GM15510 (cell line): ENCODE results near the gene TTLL8.

Source experiments
- POLR2A ChIP-seq: IDR thresholded peaks from 3 replicates; pipeline ENCODE4 v1.6.1; 2011; ENCODE audit warnings: borderline replicate concordance; ENCODE audit not compliant: insufficient read length; ENCODE audit errors: extremely low read depth

The TTLL8 gene

DNA sequence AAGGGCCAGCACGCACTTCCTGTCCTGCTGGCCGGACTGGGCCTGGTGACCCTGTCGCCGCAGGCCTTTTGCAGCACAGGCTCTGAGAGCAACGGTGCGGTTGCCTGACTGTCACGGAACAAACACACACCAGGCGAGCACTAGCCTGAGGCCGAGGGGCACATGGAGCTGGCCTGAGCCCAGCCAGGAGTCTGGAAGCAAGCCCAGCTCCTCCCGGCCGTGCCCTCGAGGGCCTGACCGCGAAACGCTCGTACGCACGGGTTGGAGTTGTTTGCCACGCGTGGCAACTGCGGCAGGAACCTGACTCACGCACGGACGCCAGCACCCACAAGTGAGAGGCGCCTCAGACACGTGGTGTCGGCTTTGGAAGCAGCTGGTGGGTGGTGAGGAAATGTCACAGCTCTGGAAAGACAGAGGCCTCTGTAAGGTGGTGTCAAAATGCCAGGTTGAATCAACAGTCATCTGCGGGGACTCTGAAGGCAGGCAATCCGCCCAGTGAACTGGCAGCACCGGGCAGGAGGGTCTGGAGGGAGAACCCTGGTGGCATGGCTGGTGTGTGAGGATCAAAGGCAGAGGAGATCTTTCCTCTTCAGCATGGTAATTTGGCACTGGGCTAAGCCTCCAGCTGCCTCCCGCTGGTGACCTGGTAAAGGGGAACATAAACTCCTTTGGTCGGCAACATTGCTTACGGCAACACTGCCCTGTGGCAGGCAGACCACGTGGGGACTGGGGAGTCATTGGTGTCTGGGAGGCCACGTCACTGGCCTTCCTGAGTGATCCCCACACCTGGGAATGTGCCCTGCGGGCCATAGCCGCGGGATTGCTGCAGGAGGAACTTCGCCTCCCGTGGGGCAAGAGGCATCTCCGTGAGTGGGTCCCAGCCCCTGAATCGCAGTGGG is 30.2 kb downstream of the TTLL8 start:
- TF ChIP-seq POLR2A, result no peak

- TF ChIP-seq POLR2A, result no peak
Measured at GRCh38 chr22:50025993-50026392, 32.1 kb downstream of the TTLL8 start.

GRCh38 chr22:50022171-50022819 is 35.8 kb downstream of the TTLL8 start:
- no peak for TF ChIP-seq POLR2A

- no peak for TF ChIP-seq POLR2A
Measured at GRCh38 chr22:50020606-50021005, 37.5 kb downstream of the TTLL8 start.

- no peak for TF ChIP-seq POLR2A
Measured at GRCh38 chr22:50019316-50019715, 38.8 kb downstream of the TTLL8 start.

GRCh38 chr22:50018608-50019285 is 39.4 kb downstream of the TTLL8 start:
- no peak for TF ChIP-seq POLR2A

- no peak for TF ChIP-seq POLR2A
Measured at GRCh38 chr22:50017701-50018224, 40.3 kb downstream of the TTLL8 start.

GRCh38 chr22:50016988-50017700 is 41.0 kb downstream of the TTLL8 start:
- TF ChIP-seq POLR2A, result peak; percentile 15

GRCh38 chr22:50016308-50016987 is 41.6 kb downstream of the TTLL8 start:
- TF ChIP-seq POLR2A, result no peak

GRCh38 chr22:50015451-50016307 is 42.4 kb downstream of the TTLL8 start:
- no peak for TF ChIP-seq POLR2A

- no peak for TF ChIP-seq POLR2A
Measured at GRCh38 chr22:50014655-50015401, 43.3 kb downstream of the TTLL8 start.

GRCh38 chr22:50014053-50014501 is 44.0 kb downstream of the TTLL8 start:
- TF ChIP-seq POLR2A, result no peak

DNA sequence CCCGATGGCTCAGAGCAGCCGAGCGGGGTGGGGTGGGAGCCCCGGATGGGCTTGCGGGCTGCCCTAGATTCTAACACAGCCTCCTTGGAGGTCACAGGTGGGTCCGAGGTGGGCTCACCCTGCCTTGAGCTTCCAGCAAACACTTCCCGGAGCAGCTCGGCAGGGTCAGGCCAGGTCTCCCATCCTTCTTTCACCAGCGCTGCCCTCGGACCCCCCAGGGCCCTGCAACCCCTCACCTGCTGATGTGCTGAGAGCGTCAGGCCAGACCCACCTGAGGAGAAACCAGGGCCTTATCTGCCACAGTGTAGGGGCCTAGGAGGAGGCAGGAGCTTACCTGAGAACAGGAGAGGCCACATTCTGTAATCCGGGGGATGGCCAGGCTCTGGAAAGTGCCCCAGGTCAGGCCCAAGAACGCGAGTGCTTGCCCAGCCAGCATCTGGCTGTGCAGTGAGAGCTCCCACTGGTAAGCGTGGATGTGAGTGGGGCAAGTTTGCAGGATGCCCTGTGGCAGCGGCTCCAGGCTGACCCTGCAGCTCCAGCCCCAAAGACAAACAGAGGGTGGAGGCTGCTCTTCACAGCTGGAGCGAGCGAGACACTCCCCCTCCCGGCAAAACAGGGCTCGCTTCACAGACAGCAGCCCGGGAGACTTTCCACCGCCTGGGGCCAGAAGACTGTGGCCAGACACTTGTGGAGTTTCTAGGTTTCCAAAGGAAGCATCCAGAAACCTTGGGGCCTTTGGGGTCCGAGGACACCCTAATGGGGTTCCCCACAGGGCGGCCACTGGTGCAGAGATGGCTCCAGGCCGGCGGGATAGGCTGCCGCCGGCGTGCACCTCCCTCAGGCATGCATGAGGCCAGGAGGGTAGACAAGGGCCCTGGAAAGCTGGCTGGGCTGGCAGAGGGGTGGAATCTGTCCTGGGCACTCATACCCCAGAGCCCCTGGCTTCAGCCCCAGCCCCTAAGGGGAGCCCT is 45.6 kb downstream of the TTLL8 start, which contains the start of gene IL17REL:
Gene IL17REL, minus strand, starts transcription at position 555 of the 971 bp plus-strand sequence. Its CDS starts 119 bp downstream, at position 436.
- no peak for TF ChIP-seq POLR2A
